IPS-NIHi7 (cell line): Measurements from ENCODE around the gene LLGL2.
"Not testable (repeated sequence)": the region's sequence is repeated elsewhere in the genome, so short reads cannot be mapped to it uniquely, and the experiment has no call there.

Experiments used
- DNase-seq: peaks from one replicate; pipeline ENCODE4 v3.0.0; 2012; ENCODE audit warnings: mixed read lengths; ENCODE audit errors: extremely low spot score

The LLGL2 gene, protein sequence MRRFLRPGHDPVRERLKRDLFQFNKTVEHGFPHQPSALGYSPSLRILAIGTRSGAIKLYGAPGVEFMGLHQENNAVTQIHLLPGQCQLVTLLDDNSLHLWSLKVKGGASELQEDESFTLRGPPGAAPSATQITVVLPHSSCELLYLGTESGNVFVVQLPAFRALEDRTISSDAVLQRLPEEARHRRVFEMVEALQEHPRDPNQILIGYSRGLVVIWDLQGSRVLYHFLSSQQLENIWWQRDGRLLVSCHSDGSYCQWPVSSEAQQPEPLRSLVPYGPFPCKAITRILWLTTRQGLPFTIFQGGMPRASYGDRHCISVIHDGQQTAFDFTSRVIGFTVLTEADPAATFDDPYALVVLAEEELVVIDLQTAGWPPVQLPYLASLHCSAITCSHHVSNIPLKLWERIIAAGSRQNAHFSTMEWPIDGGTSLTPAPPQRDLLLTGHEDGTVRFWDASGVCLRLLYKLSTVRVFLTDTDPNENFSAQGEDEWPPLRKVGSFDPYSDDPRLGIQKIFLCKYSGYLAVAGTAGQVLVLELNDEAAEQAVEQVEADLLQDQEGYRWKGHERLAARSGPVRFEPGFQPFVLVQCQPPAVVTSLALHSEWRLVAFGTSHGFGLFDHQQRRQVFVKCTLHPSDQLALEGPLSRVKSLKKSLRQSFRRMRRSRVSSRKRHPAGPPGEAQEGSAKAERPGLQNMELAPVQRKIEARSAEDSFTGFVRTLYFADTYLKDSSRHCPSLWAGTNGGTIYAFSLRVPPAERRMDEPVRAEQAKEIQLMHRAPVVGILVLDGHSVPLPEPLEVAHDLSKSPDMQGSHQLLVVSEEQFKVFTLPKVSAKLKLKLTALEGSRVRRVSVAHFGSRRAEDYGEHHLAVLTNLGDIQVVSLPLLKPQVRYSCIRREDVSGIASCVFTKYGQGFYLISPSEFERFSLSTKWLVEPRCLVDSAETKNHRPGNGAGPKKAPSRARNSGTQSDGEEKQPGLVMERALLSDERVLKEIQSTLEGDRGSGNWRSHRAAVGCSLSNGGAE

DNA sequence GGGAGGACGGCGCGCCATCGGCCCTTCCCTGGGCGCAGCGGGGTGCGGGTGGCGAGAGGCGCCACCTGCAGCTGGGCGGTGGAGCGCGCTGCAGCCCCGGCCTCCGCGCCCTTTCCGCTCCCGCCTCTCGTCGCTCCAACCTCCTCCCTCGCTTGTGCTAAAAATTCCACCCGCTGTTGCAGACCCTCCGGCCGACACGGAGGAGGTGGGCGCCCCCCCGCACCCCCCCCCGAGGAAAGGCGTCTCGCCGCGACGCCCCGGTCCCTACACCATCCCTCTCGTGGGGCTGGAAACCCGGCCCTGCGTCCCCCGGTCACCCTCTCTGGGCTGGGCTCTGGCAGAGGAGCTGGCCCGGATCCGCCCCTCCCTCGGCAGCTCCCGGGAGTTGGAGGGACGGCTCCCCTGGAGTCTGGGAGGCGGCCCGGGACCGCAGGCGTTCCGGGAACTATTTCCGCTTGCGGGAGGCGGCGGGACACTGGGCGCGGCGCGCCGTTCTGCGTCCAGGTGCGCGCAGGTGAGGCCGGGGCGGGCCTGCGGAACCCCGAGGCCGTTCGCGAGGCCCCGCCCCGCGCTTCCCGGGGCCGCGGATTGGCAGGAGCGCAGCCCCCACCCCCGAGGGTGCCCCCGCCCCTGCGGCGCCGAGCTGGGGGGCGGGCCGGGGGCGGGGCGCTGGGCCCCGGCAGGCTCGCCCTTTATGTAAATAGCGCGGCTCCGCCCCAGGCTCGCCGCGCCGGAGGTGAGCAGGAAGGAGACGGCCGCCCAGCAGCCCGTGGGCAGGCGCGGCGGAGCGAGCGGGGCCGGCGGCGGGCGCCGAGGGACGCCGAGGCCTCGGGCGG is at the start of gene LLGL2:
TSS of gene LLGL2 (plus strand) at position 728 of the 836 bp plus-strand sequence. CDS start 17,730 bp downstream, outside the sequence.
- peak; percentile 97 for DNase-seq

DNA sequence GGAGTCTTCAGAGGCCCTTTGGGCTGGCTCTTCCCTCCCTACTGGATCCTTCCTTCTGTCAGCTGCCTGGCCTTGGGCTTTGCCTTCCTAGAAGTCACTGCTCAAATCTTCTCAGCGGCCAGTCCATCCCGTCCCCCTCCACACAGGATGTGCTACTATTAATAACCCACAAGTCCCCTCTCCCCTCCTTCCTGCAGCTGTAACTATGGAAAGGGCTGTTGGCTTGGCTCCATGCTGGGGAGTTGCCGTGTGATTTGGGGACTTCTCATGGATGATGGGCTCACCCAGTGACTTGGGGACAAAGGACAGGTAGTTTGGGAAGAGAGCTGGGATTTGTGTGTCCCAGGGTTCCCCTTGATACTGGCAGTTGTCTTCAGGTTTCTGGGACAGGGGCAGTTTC is 49.6 kb upstream of the LLGL2 start:
- DNase-seq, result no peak

DNA sequence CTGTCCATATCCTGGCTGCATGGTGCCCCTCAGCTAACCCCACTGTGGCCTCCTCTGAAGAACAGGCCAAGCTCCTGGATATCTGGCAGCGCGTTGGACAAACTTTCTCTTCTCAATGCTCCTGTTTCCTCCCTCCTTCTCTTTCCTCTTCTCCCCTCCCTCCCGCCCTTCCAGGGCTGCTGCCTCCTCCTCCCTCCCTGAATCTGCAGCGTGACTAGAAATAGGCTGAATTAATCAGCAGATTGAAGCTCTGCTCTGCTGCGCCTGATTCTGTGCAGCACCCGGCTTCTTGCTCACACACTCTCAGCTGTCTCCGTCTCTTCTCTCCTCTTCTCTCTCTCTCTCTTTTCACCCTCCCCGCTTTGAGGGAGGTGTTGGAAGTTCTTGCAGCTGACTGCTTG is 49.2 kb upstream of the LLGL2 start:
- DNase-seq, result no peak

DNA sequence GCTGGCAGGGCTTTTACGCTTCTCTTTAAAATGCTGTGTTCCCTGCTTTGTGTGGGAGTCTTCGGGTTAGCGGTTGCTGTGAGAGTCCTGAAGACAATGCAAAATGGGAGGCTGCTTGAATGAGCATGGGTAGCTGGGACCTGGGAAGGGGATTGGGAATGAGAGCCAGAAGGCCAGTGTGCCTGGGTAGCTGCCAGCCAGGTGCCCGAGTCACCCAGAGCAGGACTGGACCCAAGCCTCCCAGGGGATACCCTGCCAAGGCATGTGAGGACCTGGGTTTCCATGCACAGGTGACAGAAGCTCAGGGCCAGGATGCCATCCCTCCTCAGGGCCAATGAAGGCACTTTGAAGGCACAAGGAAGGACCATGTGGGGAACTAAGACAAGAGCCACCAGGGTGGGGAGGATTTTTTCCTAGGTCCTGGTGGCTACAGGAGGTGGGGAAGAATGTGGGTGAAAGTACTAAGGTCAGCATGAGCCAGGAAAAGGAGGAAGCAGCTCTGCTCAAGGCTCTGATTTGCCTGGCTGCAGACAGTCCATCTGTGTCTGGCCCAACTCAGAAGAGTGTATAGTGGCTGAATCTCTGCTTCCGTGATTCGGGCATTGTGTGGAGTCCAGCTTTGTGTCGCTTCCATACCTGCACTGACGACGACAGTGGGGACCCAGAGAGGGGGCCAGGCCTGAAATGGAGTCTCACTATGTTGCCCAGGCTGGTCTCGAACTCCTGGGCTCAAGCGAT is 48.6 kb upstream of the LLGL2 start:
- DNase-seq, result no peak

DNA sequence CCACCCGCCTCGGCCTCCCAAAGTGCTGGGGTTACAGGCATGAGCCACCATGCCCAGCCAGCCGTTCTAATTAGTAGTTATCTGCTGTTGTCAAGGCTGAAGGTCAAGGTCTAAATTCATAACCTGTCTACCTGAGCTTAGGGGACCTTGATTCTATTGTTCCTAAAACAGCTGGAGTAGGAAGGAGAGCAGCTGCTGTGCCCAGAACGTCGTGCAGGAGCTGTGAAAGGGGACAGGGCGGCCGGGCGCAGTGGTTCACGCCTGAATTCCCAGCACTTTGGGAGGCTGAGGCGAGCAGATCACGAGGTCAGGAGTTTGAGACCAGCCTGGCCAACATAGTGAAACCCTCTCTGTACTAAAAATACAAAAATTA is 48.0 kb upstream of the LLGL2 start:
- DNase-seq, result not testable (repeated sequence)

DNA sequence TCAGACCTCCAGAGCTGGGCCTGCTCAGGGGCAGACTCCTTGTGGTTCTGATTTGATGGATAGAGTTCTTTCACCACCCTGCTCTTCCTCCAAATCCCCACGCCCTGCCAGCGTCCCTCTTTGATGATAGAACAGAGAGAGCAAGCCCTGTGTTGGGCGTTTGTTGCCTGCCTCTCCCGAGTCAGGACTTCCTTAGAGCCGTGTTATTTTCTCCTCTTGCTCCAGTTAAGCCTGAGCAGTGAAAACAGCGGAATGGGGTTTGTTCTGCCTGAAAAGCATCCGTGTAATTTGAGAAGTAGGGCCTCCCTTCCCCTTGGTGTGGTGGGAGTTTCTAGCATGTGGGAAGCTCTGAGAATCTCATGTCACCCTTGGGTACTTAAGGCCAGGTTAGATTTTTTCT is 47.0 kb upstream of the LLGL2 start:
- no peak for DNase-seq

DNA sequence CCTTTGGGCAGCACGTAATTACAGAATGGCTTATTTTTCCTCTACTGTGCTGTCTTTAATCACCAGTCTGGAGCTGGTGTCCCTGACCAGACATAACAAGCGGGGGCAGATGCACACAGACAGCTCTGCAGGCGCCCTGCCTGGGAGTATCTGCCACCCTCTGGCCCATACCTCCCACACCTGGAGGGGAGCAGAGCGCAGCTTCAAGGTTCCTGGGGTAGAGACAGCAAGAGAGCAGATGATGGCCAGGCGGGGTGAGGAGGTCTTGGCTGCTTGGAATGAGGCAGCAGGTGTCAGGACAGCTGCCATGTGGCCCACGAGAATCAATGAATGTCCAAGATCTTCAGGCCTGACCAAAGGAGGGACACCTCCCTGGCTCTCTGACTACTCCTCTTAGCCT is 45.2 kb upstream of the LLGL2 start:
- no peak for DNase-seq

DNA sequence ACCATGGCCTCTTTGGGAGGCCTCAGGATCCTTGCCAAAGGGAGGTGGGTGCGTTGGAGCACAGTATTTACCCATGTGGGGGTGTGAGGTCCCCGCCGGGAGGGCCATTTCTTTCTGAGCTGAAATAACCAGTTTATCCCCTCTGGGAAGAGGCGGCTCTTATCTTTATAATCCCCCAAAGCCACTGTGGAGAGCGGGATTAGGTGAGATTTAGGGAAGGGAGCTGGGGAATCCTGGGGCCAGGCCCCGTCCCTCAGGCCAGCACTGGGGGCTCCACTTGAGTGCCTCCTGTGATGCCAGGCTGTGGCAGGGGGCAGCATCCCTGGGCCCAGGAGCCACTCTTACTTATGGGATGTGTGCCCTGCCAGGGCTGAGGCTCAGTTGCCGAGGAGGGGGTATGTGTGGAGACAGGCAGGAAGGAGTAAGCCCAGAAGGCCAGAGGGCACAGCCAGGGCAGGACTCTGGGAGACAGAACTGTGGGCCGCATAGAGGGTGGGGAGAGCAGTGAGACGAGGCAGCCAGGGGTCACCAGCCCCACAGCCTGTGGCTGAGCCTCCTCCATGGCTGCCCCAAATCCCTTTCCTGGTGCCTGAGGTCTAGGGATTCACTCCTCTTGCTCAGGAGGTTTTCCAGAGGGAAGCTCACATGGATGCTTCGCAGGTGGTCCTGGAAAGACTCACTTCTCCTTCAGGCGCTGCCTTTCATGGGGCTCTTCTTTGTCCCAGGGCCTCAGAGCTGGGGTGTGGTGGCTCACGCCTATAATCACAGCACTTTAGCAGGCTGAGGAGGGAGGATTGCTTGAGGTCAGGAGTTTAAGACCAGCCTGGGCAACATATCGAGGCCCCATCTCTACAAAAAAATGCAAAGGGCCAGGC is 44.1 kb upstream of the LLGL2 start:
- DNase-seq, result no peak

DNA sequence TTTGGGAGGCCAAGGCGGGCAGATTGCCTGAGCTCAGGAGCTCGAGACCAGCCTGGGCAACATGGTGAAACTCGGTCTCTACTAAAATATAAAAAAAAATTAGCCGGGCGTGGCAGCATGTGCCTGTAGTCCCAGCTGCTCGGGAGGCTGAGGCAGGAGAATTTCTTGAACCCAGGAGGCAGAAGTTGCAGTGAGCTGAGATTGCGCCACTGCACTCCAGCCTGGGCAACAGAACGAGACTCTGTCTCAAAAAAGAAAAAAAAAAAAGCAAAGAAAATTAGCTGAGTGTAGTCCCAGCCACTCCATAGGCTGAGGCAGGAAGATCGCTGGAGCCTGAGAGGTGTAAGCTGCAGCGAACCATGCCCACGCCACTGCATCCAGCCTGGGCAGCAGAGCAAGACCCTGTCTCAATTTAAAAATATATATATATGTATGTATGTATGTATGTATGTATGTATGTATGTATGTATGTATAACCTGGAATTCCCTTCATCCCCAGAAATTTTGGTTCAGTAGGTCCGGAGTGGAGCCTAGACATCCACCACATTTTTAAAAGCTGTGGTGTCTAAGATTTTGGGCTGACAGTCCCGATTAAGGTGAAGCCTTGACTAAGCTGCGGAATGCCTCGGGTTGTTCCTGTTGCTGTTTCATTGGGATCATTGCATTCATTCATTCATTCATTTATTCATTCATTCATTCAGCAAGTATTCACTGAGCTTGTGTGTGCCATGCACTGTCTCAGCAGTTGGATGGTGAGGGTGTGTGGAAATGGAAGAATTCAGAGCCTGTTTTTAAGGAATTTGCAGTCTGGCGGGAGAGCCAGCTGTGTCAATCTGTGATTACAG is 43.2 kb upstream of the LLGL2 start:
- DNase-seq, result no peak

DNA sequence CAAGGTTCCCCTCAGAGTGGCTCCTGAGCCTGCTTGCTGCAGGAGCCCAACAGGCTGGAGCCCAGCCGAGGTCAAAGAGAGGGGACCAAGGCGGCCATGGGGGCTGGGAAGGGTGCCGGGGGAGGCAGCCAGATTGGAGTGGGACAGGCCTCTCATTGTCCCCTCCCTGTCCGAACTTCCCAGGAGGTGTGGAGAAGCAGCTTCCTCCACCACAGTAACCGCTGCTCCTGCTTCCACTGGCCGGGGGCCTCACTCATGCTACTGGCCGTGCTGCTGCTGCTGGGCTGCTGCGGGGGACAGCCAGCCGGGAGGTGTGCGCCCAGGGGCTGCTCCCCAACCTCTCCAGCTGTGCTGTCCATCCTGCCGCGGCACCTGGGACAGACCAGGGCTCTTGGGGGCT is 39.8 kb upstream of the LLGL2 start:
- DNase-seq, result no peak

DNA sequence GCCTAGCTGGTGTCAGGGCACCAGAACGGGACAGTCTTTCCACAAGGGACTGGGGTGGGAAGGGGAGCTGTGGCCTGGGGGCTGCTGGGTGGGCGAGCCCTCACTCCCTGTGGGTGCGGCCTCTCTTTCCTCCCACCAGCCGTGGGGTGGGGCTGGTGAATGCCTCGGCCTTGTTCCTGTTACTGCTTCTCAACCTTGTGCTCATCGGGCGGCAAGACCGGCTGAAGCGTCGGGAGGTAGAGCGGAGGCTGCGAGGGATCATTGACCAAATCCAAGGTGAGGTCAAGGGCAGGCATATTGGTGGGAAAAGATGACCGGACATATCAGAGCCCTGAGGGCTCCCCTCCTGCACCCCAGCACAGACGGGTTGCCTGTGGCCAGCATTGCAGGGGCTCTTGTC is 39.3 kb upstream of the LLGL2 start:
- DNase-seq, result no peak

DNA sequence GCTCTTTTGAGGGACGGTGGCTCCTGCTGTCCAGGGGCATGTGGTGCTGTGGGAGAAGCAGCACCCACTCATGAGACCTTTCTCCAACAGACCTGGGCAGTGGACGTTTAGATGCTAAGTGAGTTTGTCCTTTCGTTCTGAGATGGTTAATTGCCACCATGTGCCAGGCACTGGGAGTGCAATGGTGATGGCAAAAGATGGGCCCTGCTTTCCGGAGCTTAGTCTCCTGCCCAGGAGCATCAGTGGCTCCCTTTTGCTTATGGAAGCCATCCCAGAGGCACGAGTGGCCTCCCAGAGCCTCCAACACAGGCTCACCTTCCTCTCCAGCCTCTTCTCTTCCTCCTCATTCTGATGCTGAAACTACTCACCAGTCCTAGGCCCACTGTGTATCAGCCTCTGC is 38.5 kb upstream of the LLGL2 start:
- DNase-seq, result no peak

DNA sequence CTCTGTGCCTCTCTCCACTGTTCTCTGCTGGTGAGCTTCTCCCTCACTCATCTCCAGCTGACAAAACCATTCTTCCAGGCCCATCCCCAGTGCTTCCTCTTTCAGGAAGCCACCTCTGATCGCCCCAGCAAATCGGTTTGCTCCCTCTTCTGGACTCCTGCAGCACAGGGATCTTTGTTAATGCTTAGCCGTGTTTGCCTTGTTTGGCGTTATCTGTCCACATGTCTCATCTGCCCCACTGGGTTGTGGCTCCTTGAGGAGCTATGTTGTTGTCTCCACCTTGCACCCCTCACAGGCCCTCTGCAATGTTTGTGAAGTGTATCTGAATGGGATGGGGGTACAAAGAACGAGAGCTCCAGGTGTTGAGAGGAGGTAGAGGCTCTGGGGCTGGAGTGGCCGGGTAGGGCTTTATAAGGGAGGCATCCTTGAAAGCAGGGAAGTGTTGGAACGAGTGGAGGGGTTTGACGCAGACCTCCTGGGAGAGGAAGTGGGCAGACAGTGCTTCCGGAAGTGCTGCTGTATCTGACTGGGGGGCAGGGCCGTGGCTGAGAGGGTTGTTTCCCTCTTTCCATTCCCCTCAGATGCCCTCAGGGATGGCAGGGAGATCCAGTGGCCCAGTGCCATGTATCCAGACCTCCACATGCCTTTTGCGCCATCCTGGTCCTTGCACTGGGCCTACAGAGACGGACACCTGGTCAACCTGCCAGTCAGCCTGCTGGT is 38.0 kb upstream of the LLGL2 start:
- no peak for DNase-seq

DNA sequence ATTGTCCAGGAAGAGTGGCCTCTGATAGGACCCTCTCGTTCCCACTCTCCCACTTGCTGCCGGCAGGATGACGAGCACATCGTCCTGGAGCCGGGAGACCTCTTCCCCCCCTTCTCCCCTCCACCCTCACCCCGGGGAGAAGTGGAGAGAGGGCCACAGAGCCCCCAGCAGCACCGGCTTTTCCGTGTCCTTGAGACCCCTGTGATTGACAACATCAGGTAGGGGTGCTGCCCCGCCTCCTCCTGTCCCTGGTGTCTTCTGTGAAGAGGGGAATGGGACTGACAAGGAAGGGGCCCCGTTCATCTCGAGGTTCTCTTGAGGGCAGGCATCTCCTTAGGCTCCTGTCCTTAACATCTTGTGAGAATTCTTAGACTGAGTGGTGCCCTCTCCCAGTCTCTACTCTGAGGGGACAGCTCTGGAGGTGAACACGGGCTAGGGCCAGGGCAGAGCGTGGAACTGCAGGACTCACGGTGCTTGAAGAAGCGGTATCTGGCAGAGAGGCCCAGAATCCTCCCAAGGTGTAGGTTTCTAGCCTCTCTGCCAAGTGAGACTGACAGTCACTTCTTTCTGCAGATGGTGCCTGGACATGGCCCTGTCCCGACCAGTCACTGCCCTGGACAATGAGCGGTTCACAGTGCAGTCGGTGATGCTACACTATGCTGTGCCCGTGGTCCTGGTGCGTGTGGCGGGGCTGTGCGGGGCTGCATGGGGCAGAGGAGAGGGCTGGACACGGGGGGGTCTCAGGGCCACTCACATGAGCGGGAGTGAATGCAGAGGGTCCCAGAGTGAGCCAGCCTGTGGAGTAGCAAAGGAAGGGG is 36.6 kb upstream of the LLGL2 start:
- DNase-seq, result no peak

DNA sequence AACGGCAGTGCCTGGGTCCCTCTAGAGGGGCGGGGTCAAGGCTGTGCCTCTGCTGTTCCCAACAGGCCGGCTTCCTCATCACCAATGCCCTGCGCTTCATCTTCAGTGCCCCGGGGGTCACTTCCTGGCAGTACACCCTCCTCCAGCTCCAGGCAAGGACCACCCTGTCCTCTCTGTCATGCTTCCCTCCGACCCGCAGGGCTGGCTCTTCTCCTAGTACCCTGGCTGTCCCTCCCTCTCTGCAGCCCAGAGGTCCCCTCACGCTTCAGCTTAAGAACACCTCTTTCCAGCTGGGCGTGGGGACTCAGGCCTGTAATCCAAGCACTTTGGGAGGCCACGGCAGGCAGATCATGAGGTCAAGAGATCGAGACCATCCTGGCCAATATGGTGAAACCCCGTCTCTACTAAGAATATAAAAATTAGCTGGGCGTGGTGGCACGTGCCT is 36.0 kb upstream of the LLGL2 start:
- DNase-seq, result no peak

DNA sequence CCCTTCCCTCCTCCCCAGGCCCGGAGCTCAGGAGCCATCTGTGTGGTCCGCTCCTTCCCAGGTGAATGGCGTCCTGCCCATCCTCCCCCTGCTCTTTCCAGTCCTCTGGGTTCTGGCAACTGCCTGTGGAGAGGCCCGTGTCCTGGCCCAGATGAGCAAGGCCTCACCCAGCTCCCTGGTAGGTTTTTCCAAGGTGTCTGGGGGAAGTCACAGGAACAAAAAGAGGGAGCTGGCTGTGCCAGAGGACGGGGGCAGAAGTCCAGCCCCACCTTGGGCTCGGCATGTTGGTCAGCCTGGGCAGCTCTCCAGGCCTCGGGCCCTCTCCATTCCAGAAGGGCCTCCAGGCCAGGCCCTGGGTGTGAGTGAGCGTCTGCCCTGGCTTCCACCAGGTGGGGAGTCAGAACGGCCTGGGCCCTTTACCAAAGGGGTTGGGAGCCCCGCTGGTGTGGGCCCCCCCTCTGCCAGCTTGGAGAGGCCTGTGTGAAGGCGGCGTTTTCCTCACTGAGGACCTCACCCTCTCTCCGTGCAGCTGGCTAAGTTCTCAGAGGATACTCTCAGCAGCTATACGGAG is 35.2 kb upstream of the LLGL2 start:
- no peak for DNase-seq

DNA sequence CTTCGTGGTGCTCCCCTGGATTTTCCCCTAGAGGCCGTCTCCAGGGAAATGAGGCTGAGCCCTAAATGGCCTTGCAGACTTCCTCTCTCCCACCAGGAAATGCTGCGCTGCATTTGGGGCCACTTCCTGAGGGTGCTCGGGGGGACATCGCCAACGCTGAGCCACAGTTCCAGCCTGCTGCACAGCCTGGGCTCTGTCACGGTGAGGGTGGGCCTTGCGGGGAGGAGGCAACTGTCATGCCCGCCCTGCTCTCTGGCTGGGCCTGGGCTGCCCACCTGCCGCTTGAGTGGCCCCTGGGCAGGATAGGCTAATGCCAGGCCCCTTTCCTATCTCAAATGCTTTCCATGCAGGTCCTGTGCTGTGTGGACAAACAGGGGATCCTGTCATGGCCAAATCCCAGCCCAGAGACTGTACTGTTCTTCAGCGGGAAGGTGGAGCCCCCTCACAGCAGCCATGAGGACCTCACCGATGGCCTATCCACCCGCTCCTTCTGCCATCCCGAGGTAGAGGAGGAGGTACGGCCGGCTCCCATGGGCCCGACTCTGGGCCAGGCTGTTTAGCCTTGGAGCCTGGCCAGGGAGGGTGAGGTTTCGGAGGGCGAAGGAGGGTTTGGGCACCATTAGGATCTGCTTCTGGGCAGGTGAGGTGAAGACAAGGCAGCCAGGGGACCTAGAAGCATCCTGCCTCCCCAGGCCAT is 34.4 kb upstream of the LLGL2 start:
- DNase-seq, result no peak
